ENCODE results near the gene DNER.
"Not testable (repeated sequence)": the region's sequence is repeated elsewhere in the genome, so short reads cannot be mapped to it uniquely, and the experiment has no call there.

Gene DNER

GRCh38 chr2:229339618-229340017, 374.7 kb downstream of the DNER start:
- no peak for TF ChIP-seq CTCF (IDR thresholded peaks at IDR 0.05; ENCODE audit: control insufficient read depth, extremely low read depth, insufficient read depth)
- no peak overlapping the region for H3K4me3 ChIP-seq (ENCODE audit: low read depth, low read length)
- no peak for DNase-seq (ENCODE audit: low read depth)

GRCh38 chr2:229339171-229339570, 375.2 kb downstream of the DNER start:
- not testable (repeated sequence) for H3K4me3 ChIP-seq (ENCODE audit: low read depth, low read length); DNase-seq (ENCODE audit: low read depth)

GRCh38 chr2:229335877-229336346, 378.4 kb downstream of the DNER start:
- no peak overlapping the region for H3K4me3 ChIP-seq (ENCODE audit: low read depth, low read length)
- no peak for DNase-seq (ENCODE audit: low read depth)
- no peak for TF ChIP-seq CTCF (IDR thresholded peaks at IDR 0.05; ENCODE audit: control insufficient read depth, extremely low read depth, insufficient read depth)

DNA sequence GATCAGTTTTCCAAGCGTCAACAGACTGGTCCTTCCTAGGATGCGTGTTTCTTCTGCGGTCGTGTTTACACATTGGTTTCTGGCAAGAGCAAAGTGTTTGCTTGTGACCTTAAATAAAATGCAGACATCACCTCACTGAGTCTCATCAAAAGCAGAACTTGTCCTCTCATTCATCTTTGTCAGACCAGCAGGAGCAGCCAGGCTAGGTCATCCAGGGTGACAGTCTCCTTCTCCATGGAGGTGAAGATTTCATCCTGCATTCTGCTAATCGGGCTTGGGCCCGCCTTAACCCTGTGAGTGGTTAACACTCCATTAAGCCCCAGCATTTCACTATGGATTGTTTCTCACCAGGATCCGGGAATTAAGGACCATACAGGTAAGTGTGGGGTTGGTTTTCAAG, 379.0 kb downstream of the DNER start:
- TF ChIP-seq CTCF (IDR thresholded peaks at IDR 0.05; ENCODE audit: control insufficient read depth, extremely low read depth, insufficient read depth) = no peak
- DNase-seq (ENCODE audit: low read depth) = no peak
- H3K4me3 ChIP-seq (ENCODE audit: low read depth, low read length) = no peak overlapping the region

DNA sequence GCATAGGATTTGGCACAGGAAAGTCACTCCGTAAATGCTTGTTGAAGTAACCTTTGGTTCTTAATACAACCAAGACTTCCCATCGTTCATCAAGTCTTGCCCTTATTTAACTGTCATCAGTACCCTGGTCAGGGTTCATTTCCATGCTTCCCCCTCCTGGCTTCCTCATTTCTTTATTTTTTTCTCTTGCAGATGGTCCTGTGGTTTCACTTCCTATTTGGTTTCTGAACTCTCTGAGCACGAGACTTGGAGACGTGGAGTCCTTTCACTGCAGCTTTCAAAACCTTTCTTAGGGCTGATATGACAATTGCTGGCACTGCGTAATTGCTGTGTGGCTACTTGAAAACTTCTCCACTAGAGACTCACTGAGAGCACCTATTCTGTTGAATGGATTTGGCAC, 383.4 kb downstream of the DNER start:
- no peak for TF ChIP-seq CTCF (IDR thresholded peaks at IDR 0.05; ENCODE audit: control insufficient read depth, extremely low read depth, insufficient read depth)
- no peak for DNase-seq (ENCODE audit: low read depth)
- no peak overlapping the region for H3K4me3 ChIP-seq (ENCODE audit: low read depth, low read length)

- TF ChIP-seq CTCF (IDR thresholded peaks at IDR 0.05; ENCODE audit: control insufficient read depth, extremely low read depth, insufficient read depth) = no peak
- no peak for DNase-seq (ENCODE audit: low read depth)
- no peak overlapping the region for H3K4me3 ChIP-seq (ENCODE audit: low read depth, low read length)
Observed at GRCh38 chr2:229319558-229319957, 394.8 kb downstream of the DNER start.

DNA sequence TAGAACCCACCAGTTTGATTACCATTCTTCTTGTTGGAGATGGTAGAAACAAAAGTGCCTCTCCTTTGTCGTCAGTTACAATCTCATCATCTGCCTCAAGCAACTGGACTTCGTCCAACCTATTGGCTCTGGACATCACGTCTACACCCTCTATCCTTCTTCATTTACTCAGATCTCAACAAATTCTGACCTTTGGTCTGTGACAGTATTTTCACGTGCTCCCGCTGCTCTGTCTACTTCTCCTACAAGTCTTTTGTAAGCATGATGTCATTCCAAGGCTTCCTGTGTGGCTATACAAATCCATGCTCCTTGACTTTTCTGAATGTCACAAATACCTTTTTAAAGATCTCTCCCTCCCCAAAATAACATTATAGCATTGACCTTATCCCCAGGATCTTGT, 400.2 kb downstream of the DNER start:
- no peak for DNase-seq (ENCODE audit: low read depth)
- no peak overlapping the region for H3K4me3 ChIP-seq (ENCODE audit: low read depth, low read length)
- TF ChIP-seq CTCF (IDR thresholded peaks at IDR 0.05; ENCODE audit: control insufficient read depth, extremely low read depth, insufficient read depth) = no peak

All from LNCaP clone FGC (cell line).